Esophagus muscularis mucosa (tissue), 4 donors: ENCODE results near the gene PDE8A. TPM values are rescaled to one million over a fixed set of nuclear protein-coding genes. Genes with fewer than 3 reads are reported as not detected.

Experiments
- DNase-seq: peaks from one replicate; pipeline ENCODE4 v3.0.0-alpha.2; 2017; ENCODE audit errors: extremely low spot score
- H3K27ac ChIP-seq, 4 donors: fragments of 200-600 bp; sonication (generic); replicated peaks in 1 of 4; 1 replicate in 3 of 4; 2 replicates in 1 of 4; pipeline ENCODE4 v1.5.1; 2016 to 2019; ENCODE audit warnings: mild to moderate bottlenecking in 1 of 4
- H3K27me3 ChIP-seq, 4 donors: fragments of 200-600 bp; sonication (generic); one replicate each; pipeline versions ENCODE4 v1.5.1 to v1.6.0; 2016 to 2019
- H3K36me3 ChIP-seq, 4 donors: fragments of 200-600 bp; sonication (generic); one replicate each; pipeline ENCODE4 v1.5.1; 2016 to 2019
- H3K4me1 ChIP-seq, 4 donors: fragments of 200-600 bp; sonication (generic); one replicate each; pipeline ENCODE4 v1.5.1; 2016 to 2019
- H3K4me3 ChIP-seq, 4 donors: fragments of 200-600 bp; sonication (generic); 1 replicate in 2 of 4; 2 replicates in 2 of 4; pipeline ENCODE4 v1.5.1; 2016 to 2019; ENCODE audit warnings: mild to moderate bottlenecking in 4 of 4, moderate library complexity in 1 of 4
- H3K9me3 ChIP-seq, 4 donors: fragments of 200-600 bp; sonication (generic); 1 replicate in 3 of 4; 2 replicates in 1 of 4; pipeline ENCODE4 v1.5.1; 2016 to 2019
- CTCF ChIP-seq, 3 experiments: fragments of 200-600 bp in 2 of 3; fragments of 450-650 bp in 1 of 3; sonication (generic) in 2 of 3; IDR thresholded peaks; one replicate each; pipeline ENCODE4 v1.5.1; 2017 to 2019; ENCODE audit warnings: antibody characterized with exemption in 3 of 3, mild to moderate bottlenecking in 2 of 3, moderate library complexity in 1 of 3
- EP300 ChIP-seq: sonication (generic); formaldehyde crosslinking; IDR thresholded peaks from one replicate; pipeline ENCODE4 v1.6.1; 2017; ENCODE audit warnings: antibody characterized with exemption
- POLR2A ChIP-seq: fragments of 450-650 bp; IDR thresholded peaks from one replicate; pipeline ENCODE4 v1.6.1; 2017; ENCODE audit warnings: antibody characterized with exemption, moderate library complexity, mild to moderate bottlenecking, low read depth
- POLR2AphosphoS5 ChIP-seq, 2 donors: sonication (generic); formaldehyde crosslinking; IDR thresholded peaks; one replicate each; pipeline ENCODE4 v1.6.1; 2017; ENCODE audit warnings: antibody characterized with exemption in 2 of 2
- WGBS: methylation state at CpG from one replicate; pipeline ENCODE4 v1.1.5; 2018; 5-methylcytosine and 5-hydroxymethylcytosine counted together
- intact Hi-C: fragments of 100-400 bp; cut with DNase I; formaldehyde crosslinking; loops from one replicate; pipeline ENCODE4 v1.15.1; 2023
- total RNA-seq, 4 donors: library from RNA; depleted of rRNA; stranded (reverse); fragments of >200 nt; gene quantifications; one replicate each; pipeline versions ENCODE4 v1.1.0 to v1.2.1, GENCODE V29; 2016

PDE8A gene
- total RNA-seq, 4 donors from 2014 or later, result 31.6 to 36.1 (median 32.5) TPM

GRCh38 chr15:85124173-85124572 lies 142.5 kb downstream of the PDE8A start:
- intact Hi-C loops, result no loop called here
- H3K9me3 ChIP-seq, result no peaks in the 10 kb centered on the region
- TF ChIP-seq EP300 (no peak), POLR2A (no peak), POLR2AphosphoS5 (IDR thresholded peaks at IDR 0.05) (no peak), CTCF (IDR thresholded peaks at IDR 0.05) (no peak)
- 96% methylated on average over 1 of the region's 1 CpG for WGBS
- no peaks in the 10 kb centered on the region for H3K27me3 ChIP-seq
- no peaks in the 10 kb centered on the region for H3K4me1 ChIP-seq
- H3K4me3 ChIP-seq, result no peak overlapping the region
- peaks cover 35 to 85% (median 60%) of the 10 kb centered on the region in 4 donors for H3K36me3 ChIP-seq
- peak; percentile 42 for DNase-seq
- no peak overlapping the region for H3K27ac ChIP-seq

- Histone ChIP-seq H3K27ac (no peak overlapping the region), H3K27me3 (no peaks in the 10 kb centered on the region), H3K4me3 (no peak overlapping the region), H3K4me1 (no peaks in the 10 kb centered on the region), H3K9me3 (no peaks in the 10 kb centered on the region), H3K36me3 (peaks cover 35 to 92% (median 60%) of the 10 kb centered on the region in 4 donors)
- no peak for TF ChIP-seq EP300
- TF ChIP-seq POLR2A, result no peak
- TF ChIP-seq CTCF (IDR thresholded peaks at IDR 0.05), result no peak
- no peak for TF ChIP-seq POLR2AphosphoS5 (IDR thresholded peaks at IDR 0.05)
- intact Hi-C loops, result no loop called here
- no peak for DNase-seq
- 90% methylated on average over 4 of the region's 4 CpGs for WGBS
Observed at GRCh38 chr15:85125056-85125661, 143.5 kb downstream of the PDE8A start.

GRCh38 chr15:85128621-85129020 lies 147.0 kb downstream of the PDE8A start:
- intact Hi-C loops, result no loop called here
- TF ChIP-seq POLR2A (no peak), POLR2AphosphoS5 (IDR thresholded peaks at IDR 0.05) (no peak), EP300 (no peak), CTCF (IDR thresholded peaks at IDR 0.05) (no peak)
- H3K9me3 ChIP-seq, result peaks cover 0 to 13% (median 6%) of the 10 kb centered on the region in 4 donors
- H3K36me3 ChIP-seq, result peaks cover 22 to 94% (median 46%) of the 10 kb centered on the region in 4 donors
- no peaks in the 10 kb centered on the region for H3K27me3 ChIP-seq
- no peak for DNase-seq
- no peaks in the 10 kb centered on the region for H3K4me1 ChIP-seq
- H3K4me3 ChIP-seq, result no peak overlapping the region
- H3K27ac ChIP-seq, result no peak overlapping the region

GRCh38 chr15:85129881-85130280 lies 148.2 kb downstream of the PDE8A start:
- intact Hi-C loops, result no loop called here
- 64% methylated on average over 3 of the region's 3 CpGs for WGBS
- H3K27ac ChIP-seq, result no peak overlapping the region
- H3K4me3 ChIP-seq, result no peak overlapping the region
- TF ChIP-seq CTCF (IDR thresholded peaks at IDR 0.05), result no peak
- TF ChIP-seq POLR2AphosphoS5 (IDR thresholded peaks at IDR 0.05), result no peak
- no peak for TF ChIP-seq POLR2A
- TF ChIP-seq EP300, result no peak
- DNase-seq, result no peak
- H3K4me1 ChIP-seq, result no peaks in the 10 kb centered on the region
- peaks cover 0 to 13% (median 6%) of the 10 kb centered on the region in 4 donors for H3K9me3 ChIP-seq
- peaks cover 11 to 92% (median 48%) of the 10 kb centered on the region in 4 donors for H3K36me3 ChIP-seq
- H3K27me3 ChIP-seq, result no peaks in the 10 kb centered on the region

- H3K9me3 ChIP-seq, result peaks cover 0 to 13% (median 6%) of the 10 kb centered on the region in 4 donors
- no peaks in the 10 kb centered on the region for H3K27me3 ChIP-seq
- H3K4me3 ChIP-seq, result no peak overlapping the region
- DNase-seq, result no peak
- WGBS, result 90% methylated on average over 1 of the region's 1 CpG
- TF ChIP-seq CTCF (IDR thresholded peaks at IDR 0.05), result no peak
- TF ChIP-seq POLR2AphosphoS5 (IDR thresholded peaks at IDR 0.05), result no peak
- TF ChIP-seq POLR2A, result no peak
- TF ChIP-seq EP300, result no peak
- H3K4me1 ChIP-seq, result no peaks in the 10 kb centered on the region
- H3K27ac ChIP-seq, result no peak overlapping the region
- H3K36me3 ChIP-seq, result peaks cover 22 to 92% (median 45%) of the 10 kb centered on the region in 4 donors
- intact Hi-C loops, result no loop called here
Observed at GRCh38 chr15:85131915-85132314, 150.3 kb downstream of the PDE8A start.
